HG03575 (cell line): ENCODE measurements around the gene RPS4Y1.
"Not testable (repeated sequence)": the region's sequence is repeated elsewhere in the genome, so short reads cannot be mapped to it uniquely, and the experiment has no call there.

ENCODE experiments used
- ATAC-seq: cut with Tn5 transposase; IDR thresholded peaks from one replicate; pipeline ENCODE4 v1.9.1; 2021; ENCODE audit not compliant: unreplicated experiment, insufficient number of reproducible peaks, low FRiP score; ENCODE audit errors: extremely low read depth

The RPS4Y1 gene

GRCh38 chrY:2868035-2868607, 26.7 kb downstream of the RPS4Y1 start:
- ATAC-seq, result no peak

DNA sequence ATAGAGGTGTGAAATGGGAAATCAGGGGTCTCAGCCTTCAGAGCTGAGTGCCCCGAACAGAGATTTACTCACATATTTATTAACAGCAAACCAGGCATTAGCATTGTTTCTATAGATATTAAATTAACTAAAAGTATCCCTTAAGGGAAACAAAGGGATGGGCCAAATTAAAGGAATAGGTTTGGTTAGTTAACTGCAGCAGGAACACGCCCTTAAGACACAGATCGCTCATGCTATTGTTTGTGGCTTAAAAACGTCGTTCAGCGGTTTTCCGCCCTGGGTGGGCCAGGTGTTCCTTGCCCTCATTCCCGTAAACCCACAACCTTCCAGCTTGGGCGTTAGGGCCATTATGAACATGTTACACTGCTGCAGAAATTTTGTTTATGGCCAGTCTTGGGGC, 30.8 kb downstream of the RPS4Y1 start:
- not testable (repeated sequence) for ATAC-seq

- no peak for ATAC-seq
These were observed 32.8 kb downstream of the RPS4Y1 start for GRCh38 chrY:2874211-2874610.

DNA sequence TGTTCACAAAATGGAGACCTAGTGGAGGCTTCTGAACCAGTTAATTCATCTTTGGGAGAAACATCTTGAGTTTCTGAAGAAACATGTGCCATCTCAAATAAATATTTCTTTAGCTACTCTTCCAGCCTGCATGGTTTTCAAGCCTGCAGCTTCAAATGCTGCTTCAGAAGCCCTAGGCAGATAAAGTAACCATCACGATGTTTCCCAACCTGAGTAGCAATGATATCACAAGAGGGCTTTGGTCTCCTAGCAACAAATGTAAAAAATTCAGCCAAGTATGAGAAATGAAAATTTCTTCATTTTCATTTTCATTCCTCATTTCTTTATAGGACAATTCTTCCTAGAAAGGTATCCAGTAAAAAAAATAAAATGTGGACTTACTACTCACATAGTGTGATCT, 42.2 kb downstream of the RPS4Y1 start:
- no peak for ATAC-seq

DNA sequence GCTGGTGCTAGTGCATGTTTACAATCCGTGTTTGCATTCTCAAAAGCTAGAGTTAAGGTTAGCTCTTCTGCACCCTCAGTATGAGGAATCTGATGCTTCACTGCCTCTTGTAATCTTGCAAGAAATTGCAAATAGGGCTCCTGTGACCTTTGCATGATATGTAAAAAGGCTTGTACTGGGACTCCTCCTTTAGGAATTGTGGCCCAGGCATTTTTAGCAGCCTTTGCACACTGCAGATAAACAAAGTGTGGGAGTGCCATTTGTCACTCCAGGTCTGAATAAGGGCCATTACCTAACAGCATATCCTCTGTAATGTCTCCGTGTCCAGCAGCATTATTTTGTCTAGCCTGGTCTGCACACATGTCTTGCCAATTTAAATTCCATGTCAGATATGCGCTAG, 44.5 kb downstream of the RPS4Y1 start:
- ATAC-seq, result no peak

DNA sequence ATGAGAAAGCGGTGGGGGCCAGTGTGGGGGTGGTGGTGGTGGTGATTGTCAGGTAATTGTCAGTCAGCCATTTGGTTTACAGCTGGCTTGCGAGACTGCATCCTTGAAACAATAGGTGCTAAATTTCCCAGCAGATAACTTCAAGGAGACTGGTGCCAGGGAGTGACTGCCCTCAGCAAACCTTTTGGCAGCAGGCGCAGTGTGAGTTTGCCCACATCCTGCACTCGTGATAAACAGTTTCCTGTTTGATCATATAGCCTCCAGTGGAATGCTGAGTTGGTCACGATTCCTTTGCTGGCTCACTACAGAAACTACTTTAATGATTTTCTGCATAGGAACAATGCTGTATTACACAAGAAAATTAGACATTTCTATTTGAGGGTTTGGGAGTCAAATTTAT, 46.0 kb downstream of the RPS4Y1 start:
- no peak for ATAC-seq

- ATAC-seq, result no peak
These were observed 46.6 kb downstream of the RPS4Y1 start for GRCh38 chrY:2887955-2888354.

DNA sequence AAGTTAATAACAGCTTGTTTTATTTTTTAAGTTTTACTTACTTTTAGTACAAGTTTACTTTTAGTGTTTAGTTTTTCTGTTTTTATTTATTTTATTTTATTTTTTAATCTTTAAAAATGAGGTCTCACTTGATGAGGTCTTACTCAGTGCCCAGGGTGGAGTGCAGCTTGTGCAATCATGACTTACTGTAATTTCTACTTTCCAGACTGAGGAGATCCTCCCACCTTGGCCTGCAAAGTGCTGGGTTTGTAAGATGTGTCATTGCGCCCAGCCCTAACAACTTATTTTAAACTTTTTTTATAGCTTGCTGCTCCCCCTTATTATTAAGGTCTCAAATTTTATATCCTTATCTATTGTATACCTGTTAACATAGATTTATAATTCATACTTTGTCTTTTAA, 52.1 kb downstream of the RPS4Y1 start:
- ATAC-seq, result no peak

- no peak for ATAC-seq
These were observed 54.6 kb downstream of the RPS4Y1 start for GRCh38 chrY:2896050-2896449.

- ATAC-seq, result no peak
These were observed 66.0 kb downstream of the RPS4Y1 start for GRCh38 chrY:2907356-2907755.

GRCh38 chrY:2913066-2913815, 71.8 kb downstream of the RPS4Y1 start:
- no peak for ATAC-seq
